GM19463 (cell line): ENCODE data around the gene PLA2G5.

Experiments used
- ATAC-seq: cut with Tn5 transposase; IDR thresholded peaks from one replicate; pipeline ENCODE4 v1.9.1; 2021; ENCODE audit warnings: mild to moderate bottlenecking, moderate library complexity; ENCODE audit not compliant: unreplicated experiment

PLA2G5 gene

GRCh38 chr1:20089328-20090077 lies 19.5 kb downstream of the PLA2G5 start:
- no peak for ATAC-seq

DNA sequence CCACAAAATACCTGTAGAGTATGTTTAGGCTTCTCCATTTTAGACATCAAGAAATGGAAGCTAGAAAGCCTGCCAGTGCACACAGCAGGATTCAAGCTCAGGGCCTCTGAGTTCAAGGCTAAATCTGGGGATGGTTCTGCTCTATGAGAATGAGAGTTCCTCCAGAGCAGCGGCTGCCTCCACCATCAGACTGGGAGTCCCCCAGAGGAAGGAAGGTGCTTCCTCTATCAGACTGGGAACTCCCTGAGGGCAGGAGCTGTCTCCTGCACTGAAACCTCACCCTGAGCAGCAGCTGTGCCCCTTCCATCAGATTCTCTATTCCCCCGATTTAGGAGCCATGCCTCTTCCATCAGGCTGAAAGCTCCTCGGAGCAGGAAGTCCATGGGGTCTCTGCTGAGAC lies 20.1 kb downstream of the PLA2G5 start:
- no peak for ATAC-seq

GRCh38 chr1:20090641-20091040 lies 20.6 kb downstream of the PLA2G5 start:
- ATAC-seq = no peak

GRCh38 chr1:20093303-20093702 lies 23.3 kb downstream of the PLA2G5 start:
- no peak for ATAC-seq

DNA sequence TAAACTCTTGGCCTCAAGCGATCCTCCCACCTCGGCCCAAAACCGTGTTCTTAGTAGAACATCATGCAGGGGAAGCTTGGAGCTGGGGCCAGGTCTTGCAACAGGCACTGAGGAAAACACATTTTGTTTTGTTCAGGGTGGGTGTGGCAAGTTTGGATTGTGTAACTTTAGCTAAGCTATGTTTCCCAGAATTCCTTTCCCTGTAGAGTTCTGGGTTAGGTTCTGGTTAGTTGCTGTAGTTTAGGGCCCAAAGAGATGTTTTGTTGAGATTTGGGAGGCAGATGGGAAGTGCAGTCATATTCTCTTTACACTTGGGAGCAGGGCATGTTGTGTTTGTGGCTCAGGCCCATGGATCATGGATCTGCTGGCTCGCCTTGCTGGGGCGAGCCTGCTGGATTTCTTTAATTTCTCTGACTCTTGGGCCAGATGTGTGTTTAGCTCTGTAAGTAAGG lies 24.0 kb downstream of the PLA2G5 start:
- ATAC-seq = no peak

DNA sequence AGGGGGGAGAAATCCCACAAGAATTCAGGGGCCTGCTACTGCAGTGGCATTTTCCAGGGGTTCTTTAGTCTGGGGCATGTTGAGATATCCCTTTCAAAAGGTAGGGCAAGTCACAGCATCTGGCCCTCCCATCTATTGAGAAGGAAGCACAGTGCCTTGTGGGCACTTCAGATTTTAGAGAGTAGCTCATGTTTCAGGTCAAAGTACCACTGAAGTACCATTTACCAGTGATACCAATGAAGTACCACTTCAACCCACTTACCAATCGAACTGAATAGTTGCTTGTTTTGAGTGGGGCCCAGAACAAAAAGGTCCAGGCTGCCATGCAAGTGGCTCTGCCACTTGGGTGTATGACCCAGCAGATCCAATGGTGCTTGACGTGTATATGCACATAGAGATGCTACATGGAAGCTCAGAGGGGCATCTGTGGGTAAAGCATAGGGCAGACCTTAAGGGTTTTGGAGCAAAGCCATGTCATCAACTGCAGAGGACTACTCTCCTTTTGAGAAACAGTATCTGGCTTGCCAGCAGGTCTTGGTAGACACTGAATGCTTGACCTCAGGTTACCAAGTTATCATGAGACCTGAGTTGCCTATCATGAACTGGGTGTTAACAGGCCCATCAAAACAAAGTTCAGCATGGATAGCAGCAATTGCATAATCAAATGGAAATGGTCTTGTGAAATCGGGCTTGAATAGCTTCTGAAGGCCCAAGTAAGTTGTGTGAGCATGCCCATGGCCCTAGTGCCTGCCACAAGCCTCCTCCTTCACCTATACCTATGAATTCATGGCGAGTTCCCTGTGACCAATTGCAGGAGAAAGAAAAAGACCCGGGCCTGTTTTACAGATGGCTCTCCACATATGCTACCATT lies 25.8 kb downstream of the PLA2G5 start:
- ATAC-seq = no peak

GRCh38 chr1:20096840-20097447 lies 26.9 kb downstream of the PLA2G5 start:
- no peak for ATAC-seq

DNA sequence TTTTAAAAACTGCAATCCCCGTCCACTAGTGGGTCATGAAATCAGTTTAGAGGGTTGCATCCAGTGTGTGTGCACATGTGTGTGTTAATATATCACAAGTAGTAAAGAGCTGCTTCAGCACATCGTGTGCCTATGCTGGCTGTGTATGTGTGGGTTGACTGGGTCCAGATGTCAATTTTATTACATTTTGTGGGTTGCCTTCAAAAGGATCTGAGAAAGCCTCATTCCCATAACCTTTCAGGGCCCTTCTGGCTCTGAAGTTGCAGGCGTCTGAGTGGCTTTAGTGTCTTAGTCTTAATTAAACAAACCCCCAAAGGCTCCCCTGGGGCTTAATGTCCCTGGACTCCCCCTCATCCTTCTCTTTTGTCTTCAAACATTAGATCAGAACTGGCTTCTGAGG lies 29.5 kb downstream of the PLA2G5 start:
- ATAC-seq = no peak

GRCh38 chr1:20100632-20101355 lies 30.8 kb downstream of the PLA2G5 start:
- ATAC-seq = no peak

- no peak for ATAC-seq
Measured at GRCh38 chr1:20102875-20103274, 32.9 kb downstream of the PLA2G5 start.

DNA sequence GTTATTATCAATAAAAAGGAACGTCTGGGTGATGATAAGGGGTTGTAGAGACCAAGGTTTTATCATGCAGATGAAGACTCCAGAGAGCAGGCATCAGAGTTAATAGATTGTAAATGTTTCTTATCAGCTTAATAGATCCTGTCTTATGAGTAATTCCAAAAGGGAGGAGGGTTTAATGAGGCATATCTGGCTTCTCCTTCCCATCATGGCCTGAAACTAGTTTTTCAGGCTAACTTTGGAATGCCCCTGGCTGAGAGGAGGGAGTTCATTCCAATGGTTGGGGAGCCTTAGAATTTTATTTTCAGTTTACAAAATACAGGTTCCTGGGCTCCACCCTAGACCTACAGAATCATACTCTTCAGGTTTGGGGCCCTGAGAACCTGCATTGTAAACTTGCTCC lies 35.9 kb downstream of the PLA2G5 start:
- no peak for ATAC-seq

DNA sequence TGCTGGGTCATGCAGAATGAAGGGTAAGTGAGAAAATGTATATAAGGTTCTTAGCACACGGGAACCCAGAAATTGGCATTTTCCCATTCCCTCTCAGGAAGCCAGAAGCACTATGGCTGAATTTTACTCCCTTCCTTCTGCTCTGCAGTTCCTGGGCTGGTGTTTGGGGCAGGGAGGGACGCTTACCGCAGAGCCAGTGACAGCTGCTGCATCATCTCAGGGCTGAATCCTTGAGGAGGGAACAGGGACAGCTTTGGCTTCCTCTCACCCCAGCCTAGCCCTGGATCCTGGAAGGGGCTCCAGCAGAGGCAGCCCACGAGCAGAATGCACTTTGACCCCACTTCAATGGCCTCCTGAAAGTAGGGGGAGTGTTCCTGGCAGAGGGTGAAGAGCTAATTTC lies 37.4 kb downstream of the PLA2G5 start:
- no peak for ATAC-seq

DNA sequence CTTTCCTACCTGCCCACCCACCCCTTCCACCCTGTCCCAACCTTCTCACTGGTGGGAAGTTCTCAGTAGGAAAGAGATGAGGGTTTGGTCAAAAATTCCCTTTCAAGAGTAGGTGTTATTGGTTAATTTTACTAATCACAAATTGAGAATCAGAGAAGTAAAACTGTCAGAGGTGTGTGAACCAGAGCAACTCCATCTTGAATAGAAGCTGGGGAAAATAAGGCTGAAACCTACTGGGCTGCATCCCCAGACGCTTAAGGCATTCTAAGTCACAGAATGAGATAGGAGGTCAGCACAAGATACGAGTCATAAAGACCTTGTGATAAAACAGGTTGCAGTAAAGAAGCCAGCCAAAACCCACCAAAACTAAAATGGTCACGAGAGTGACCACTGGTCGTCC lies 37.8 kb downstream of the PLA2G5 start:
- no peak for ATAC-seq

DNA sequence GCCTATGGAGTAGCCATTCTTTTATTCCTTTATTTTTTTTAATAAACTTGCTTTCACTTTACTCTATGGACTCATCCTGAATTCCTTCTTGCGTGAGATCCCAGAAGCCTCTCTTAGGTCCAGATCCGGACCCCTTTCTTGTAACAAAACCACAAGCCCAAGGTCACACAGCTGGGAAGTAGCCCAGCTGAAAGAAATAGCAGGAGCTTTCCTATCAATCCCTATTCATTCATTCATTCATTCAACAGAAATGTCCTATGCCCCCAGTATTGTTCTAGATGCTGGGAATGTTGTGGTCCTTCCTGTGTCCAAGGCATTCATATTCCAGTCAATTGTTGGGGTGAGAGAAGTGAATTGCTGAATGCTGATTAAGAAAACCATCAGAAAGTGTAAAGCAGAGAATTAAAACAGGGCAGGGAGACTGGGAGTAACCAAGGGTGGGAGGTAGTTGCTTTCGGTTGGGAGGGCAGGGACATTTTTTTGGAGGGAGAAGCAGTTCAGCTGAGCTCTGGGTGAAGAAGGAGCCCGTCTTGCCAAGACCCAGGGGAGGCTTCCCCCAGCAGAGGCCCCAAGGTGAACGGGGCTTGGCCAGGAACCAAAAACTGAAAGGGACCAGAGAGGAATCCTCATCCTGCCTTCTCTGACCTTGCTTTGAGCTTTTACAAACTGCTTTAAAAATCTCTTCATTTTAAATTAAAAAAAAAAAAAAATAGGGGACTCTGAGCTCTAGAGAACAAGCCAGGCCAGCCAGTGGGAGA lies 38.6 kb downstream of the PLA2G5 start:
- ATAC-seq = no peak

GRCh38 chr1:20109223-20109856 lies 39.3 kb downstream of the PLA2G5 start:
- ATAC-seq = no peak

- no peak for ATAC-seq
Measured at GRCh38 chr1:20110679-20111078, 40.7 kb downstream of the PLA2G5 start.

GRCh38 chr1:20111452-20111851 lies 41.5 kb downstream of the PLA2G5 start:
- ATAC-seq = no peak

DNA sequence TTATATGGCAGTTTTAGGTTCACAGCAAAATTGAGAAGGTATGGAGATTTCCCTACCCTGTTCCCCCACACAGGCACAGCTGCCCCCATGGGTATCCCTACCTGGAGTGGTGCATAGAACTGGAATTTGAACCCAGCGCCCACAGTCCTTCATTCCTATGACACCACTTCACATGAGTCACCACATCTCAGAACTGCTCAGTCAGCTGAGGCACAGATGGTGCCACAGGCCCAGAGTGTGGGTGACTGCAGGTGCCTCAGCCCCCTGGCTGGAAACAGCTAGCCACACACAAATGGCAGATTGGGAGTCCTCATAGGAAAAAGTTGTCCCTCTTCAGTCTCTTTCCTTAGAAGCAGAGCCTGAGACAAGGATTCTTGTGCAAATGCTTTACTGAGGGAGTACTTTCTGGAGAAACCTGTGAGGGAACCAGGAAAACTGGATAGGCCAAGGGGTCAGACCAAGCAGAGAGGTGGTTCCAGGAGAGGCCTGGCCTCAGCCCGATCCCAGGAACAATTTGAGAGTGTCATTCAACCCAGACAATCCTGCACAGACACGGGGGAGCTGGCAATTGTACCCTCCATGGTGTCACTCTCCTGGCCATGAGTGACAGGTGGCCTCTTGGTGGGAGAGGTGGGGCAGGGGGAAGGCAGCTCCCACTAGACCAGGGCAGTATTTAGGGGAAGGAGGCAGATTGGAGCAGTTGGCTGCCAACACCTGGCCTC lies 42.4 kb downstream of the PLA2G5 start:
- ATAC-seq = no peak

DNA sequence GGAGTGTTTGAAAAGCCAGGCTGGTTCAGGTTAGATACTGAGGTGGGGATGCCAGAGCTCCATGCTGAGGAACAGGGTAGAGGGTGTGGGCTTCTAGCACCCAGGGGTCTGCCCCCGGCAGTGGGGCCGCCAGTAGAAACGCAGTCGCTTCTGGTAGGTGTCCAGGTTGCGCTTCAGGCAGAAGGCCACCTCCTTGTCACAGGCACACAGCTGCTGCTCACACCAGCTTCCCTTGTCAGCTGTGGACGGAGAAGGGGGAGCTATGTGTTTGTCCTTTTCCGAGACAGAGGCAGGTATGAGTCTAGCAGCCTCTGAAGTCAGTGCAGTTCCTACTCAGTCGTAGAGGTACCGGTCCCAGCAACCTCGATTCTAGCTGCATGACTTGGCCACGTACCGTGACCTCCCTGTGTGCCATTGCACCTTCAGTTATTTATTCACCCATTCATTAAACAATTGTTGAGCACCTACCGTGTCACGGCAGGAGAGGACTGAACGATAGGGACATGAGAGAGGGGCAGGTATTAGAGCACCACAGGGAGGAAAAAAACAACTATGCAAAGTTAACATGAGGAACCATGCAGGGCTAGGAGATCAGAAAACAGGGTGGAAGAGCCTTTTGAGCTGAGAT lies 44.1 kb downstream of the PLA2G5 start:
- ATAC-seq = no peak
